HEK293T (cell line): Measurements from ENCODE around the gene PIAS3.

Source experiments
- FOXM1 ChIP-seq: fragments of 450-650 bp; IDR thresholded peaks from 2 replicates; pipeline ENCODE4 v1.6.1; 2017; ENCODE audit warnings: mild to moderate bottlenecking, borderline replicate concordance
- SP1 ChIP-seq: fragments of 450-650 bp; IDR thresholded peaks from 2 replicates; pipeline ENCODE4 v1.6.1; 2017

- TF ChIP-seq SP1 (no peak), FOXM1 (0 out of 2 replicates have a peak, but pooled peaks have one; percentile 3)
Measured at GRCh38 chr1:145858901-145859490, at the start of gene PIAS3.
